ENCODE data around the gene MED4. TPM values are rescaled to one million over a fixed set of nuclear protein-coding genes. Genes with fewer than 3 reads are reported as not detected.

MED4 gene
- total and polyA plus RNA-seq, 2 donors from 2014 or later = 50.8 to 54.3 TPM

DNA sequence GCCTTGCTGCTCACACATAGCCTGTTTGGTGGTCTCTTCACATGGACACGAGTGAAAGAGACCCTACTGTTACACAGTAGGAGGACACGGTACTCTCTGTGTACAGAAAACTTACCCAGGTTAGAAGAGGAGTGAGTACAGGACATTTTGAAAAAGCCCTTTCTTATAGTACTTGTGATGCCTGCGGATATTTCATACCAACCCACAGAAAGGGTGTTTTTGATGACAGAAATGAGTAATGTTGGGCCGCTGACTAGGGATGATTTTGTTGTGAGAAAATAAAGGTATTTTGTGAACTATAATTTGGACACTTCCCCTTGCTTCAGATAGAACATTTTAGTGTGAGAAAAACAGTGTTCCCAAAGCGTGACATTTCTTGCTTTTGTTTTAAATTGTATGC lies 39.2 kb downstream of the MED4 start:
- DNase-seq (no peak), FAIRE-seq (no peak)
- Histone ChIP-seq H3K9ac (ENCODE audit: low read length in 3 of 3) (no peak overlapping the region), H3K27ac (ENCODE audit: low read depth in 2 of 2, low read length in 2 of 2) (no peak overlapping the region), H3K36me3 (ENCODE audit: control insufficient read depth in 2 of 3, insufficient read depth in 3 of 3, low read length in 3 of 3) (peaks cover 0 to 11% (median 8%) of the 10 kb centered on the region in 3 donors), H3K9me3 (ENCODE audit: control insufficient read depth in 2 of 3, insufficient read depth in 1 of 3, low read length in 3 of 3) (no peaks in the 10 kb centered on the region), H3K27me3 (ENCODE audit: control insufficient read depth, insufficient read depth, low read length) (no peaks in the 10 kb centered on the region), H3K4me1 (ENCODE audit: control insufficient read depth in 2 of 3, insufficient read depth in 2 of 3, low read depth in 1 of 3, low read length in 3 of 3) (no peaks in the 10 kb centered on the region), H3K4me3 (ENCODE audit: low read length in 3 of 3) (no peak overlapping the region)
- intact Hi-C loops (cut with DNase I) = no loop called here
- TF ChIP-seq, protein P1, sequence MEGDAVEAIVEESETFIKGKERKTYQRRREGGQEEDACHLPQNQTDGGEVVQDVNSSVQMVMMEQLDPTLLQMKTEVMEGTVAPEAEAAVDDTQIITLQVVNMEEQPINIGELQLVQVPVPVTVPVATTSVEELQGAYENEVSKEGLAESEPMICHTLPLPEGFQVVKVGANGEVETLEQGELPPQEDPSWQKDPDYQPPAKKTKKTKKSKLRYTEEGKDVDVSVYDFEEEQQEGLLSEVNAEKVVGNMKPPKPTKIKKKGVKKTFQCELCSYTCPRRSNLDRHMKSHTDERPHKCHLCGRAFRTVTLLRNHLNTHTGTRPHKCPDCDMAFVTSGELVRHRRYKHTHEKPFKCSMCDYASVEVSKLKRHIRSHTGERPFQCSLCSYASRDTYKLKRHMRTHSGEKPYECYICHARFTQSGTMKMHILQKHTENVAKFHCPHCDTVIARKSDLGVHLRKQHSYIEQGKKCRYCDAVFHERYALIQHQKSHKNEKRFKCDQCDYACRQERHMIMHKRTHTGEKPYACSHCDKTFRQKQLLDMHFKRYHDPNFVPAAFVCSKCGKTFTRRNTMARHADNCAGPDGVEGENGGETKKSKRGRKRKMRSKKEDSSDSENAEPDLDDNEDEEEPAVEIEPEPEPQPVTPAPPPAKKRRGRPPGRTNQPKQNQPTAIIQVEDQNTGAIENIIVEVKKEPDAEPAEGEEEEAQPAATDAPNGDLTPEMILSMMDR (IDR thresholded peaks at IDR 0.05; ENCODE audit: borderline replicate concordance, extremely low read depth, insufficient read depth) = no peak

DNA sequence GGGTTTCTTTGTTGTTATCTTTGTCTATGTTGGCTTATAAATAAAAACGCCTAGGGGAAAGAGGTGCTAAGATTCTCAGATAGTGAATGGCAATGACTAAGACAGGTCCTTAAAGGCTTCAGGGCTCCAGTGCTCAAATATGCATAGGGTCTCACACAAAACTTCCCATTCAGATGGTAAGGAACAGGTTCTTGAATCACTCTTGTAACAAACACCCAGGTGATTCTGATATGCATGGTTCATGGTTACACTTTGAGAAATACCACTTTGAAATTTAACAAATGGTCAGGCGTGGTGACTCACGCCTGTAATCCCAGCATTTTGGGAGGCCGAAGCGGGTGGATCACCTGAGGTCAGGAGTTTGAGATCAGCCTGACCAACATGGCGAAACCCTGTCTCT lies 40.3 kb downstream of the MED4 start:
- FAIRE-seq (no peak), DNase-seq (no peak)
- no peaks in the 10 kb centered on the region for H3K4me1 ChIP-seq (ENCODE audit: control insufficient read depth in 2 of 3, insufficient read depth in 2 of 3, low read depth in 1 of 3, low read length in 3 of 3)
- H3K27ac ChIP-seq (ENCODE audit: low read depth in 2 of 2, low read length in 2 of 2) = no peak overlapping the region
- H3K9me3 ChIP-seq (ENCODE audit: control insufficient read depth in 2 of 3, insufficient read depth in 1 of 3, low read length in 3 of 3) = no peaks in the 10 kb centered on the region
- intact Hi-C loops (cut with DNase I) = no loop called here
- no peaks in the 10 kb centered on the region for H3K27me3 ChIP-seq (ENCODE audit: control insufficient read depth, insufficient read depth, low read length)
- TF ChIP-seq, protein P1 (IDR thresholded peaks at IDR 0.05; ENCODE audit: borderline replicate concordance, extremely low read depth, insufficient read depth) = no peak
- H3K4me3 ChIP-seq (ENCODE audit: low read length in 3 of 3) = no peak overlapping the region
- peaks cover 0 to 11% (median 8%) of the 10 kb centered on the region in 3 donors for H3K36me3 ChIP-seq (ENCODE audit: control insufficient read depth in 2 of 3, insufficient read depth in 3 of 3, low read length in 3 of 3)
- H3K9ac ChIP-seq (ENCODE audit: low read length in 3 of 3) = no peak overlapping the region

DNA sequence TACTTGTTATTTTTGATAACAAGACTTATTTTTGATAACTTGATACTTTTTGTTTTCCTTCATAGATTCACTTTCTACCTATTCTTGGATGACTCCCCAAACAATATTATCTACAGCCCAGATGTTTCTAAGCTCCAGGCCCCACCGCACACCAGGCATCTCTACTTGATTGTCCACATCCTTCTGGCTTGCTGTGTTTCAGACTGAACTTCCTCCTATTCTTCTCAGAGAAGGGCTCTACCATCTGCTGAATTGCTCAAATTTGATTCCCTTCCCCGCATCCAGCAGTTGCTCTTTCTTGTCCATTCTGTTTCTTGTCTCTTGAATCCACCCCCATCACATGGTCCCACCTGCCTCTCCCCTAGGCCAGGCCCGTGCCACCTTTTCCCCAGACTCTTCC lies 44.4 kb downstream of the MED4 start:
- intact Hi-C loops (cut with DNase I) = no loop called here

More for the DNA sequence above, 44.4 kb downstream of the MED4 start:
- H3K9ac ChIP-seq (ENCODE audit: low read length in 3 of 3) = no peak overlapping the region
- no peaks in the 10 kb centered on the region for H3K27me3 ChIP-seq (ENCODE audit: control insufficient read depth, insufficient read depth, low read length)
- DNase-seq = no peak
- TF ChIP-seq, protein P1 (IDR thresholded peaks at IDR 0.05; ENCODE audit: borderline replicate concordance, extremely low read depth, insufficient read depth) = no peak
- FAIRE-seq = no peak
- no peaks in the 10 kb centered on the region for H3K4me1 ChIP-seq (ENCODE audit: control insufficient read depth in 2 of 3, insufficient read depth in 2 of 3, low read depth in 1 of 3, low read length in 3 of 3)
- H3K27ac ChIP-seq (ENCODE audit: low read depth in 2 of 2, low read length in 2 of 2) = no peak overlapping the region
- H3K4me3 ChIP-seq (ENCODE audit: low read length in 3 of 3) = no peak overlapping the region
- H3K9me3 ChIP-seq (ENCODE audit: control insufficient read depth in 2 of 3, insufficient read depth in 1 of 3, low read length in 3 of 3) = no peaks in the 10 kb centered on the region
- H3K36me3 ChIP-seq (ENCODE audit: control insufficient read depth in 2 of 3, insufficient read depth in 3 of 3, low read length in 3 of 3) = peaks cover 0 to 11% (median 8%) of the 10 kb centered on the region in 3 donors
